Measurements from ENCODE around the gene ABHD6. TPM values are rescaled to one million over a fixed set of nuclear protein-coding genes. Genes with fewer than 3 reads are reported as not detected.

The ABHD6 gene
- total RNA-seq, 1 donor from 2014 or later: 3.0 TPM

DNA sequence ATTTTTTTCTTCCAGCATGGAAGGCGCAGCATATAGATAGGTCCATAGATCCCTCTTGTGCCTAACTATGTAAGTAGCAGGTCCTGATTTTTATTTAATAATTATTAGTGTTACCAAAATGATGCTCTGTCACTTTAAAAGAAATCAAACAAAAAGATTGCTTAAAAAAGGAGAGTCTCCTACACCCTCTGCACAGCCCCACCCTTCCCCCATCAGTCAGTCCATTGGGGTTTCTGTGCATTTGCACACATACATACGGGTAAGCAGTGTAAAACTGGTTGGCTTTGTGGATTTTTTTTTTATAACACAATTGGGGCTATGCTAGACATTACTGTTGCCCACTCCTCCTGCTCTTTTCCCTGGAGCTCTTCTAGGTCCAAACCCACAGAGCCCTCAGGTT is 61.5 kb downstream of the ABHD6 start:
- H3K4me1 Mint-ChIP-seq (ENCODE audit: unreplicated experiment): peaks cover 6% of the 10 kb centered on the region
- H3K27ac Mint-ChIP-seq (ENCODE audit: unreplicated experiment): no peak overlapping the region
- H3K36me3 Mint-ChIP-seq (ENCODE audit: low read depth, unreplicated experiment): no peaks in the 10 kb centered on the region
- no peak for DNase-seq (ENCODE audit: low spot score)
- peaks cover 2% of the 10 kb centered on the region for H3K27me3 Mint-ChIP-seq (ENCODE audit: unreplicated experiment)
- H3K4me3 Mint-ChIP-seq (ENCODE audit: unreplicated experiment): no peak overlapping the region
- TF ChIP-seq, protein P1, sequence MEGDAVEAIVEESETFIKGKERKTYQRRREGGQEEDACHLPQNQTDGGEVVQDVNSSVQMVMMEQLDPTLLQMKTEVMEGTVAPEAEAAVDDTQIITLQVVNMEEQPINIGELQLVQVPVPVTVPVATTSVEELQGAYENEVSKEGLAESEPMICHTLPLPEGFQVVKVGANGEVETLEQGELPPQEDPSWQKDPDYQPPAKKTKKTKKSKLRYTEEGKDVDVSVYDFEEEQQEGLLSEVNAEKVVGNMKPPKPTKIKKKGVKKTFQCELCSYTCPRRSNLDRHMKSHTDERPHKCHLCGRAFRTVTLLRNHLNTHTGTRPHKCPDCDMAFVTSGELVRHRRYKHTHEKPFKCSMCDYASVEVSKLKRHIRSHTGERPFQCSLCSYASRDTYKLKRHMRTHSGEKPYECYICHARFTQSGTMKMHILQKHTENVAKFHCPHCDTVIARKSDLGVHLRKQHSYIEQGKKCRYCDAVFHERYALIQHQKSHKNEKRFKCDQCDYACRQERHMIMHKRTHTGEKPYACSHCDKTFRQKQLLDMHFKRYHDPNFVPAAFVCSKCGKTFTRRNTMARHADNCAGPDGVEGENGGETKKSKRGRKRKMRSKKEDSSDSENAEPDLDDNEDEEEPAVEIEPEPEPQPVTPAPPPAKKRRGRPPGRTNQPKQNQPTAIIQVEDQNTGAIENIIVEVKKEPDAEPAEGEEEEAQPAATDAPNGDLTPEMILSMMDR (IDR thresholded peaks at IDR 0.05; ENCODE audit: unreplicated experiment): no peak
- H3K9me3 Mint-ChIP-seq (ENCODE audit: unreplicated experiment): no peaks in the 10 kb centered on the region

DNA sequence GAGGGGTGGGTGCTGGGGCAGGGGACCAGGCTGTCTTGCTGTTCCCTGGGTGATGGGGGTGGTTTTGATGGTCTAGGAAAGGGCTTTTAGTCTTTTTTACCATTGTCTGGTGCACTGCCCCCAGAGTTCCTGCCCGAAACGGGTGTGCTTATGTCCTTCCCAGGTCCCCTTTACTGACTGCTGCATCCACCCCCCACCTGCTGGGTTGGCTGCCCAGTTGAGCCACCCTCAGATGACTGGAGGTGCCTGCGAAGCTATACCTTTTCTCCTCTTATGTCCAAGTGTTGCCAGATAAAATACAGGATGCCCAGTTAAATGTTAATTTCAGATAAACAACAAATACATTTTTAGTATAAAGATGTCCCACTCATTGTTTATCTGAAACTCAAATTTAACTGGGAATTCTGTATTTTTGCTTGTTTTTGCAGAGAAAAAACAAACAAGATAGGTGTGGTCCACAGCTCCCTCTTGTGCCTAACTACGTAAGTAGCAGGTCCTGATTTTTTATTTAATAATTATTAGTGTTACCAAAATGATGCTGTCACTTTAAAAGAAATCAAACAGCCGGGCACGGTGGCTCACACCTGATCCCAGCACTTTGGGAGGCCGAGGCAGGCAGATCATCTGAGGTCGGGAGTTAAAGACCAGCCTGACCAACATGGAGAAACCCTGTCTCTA is 62.4 kb downstream of the ABHD6 start:
- Mint-ChIP-seq H3K9me3 (ENCODE audit: unreplicated experiment) (no peaks in the 10 kb centered on the region), H3K27ac (ENCODE audit: unreplicated experiment) (no peak overlapping the region)

DNA sequence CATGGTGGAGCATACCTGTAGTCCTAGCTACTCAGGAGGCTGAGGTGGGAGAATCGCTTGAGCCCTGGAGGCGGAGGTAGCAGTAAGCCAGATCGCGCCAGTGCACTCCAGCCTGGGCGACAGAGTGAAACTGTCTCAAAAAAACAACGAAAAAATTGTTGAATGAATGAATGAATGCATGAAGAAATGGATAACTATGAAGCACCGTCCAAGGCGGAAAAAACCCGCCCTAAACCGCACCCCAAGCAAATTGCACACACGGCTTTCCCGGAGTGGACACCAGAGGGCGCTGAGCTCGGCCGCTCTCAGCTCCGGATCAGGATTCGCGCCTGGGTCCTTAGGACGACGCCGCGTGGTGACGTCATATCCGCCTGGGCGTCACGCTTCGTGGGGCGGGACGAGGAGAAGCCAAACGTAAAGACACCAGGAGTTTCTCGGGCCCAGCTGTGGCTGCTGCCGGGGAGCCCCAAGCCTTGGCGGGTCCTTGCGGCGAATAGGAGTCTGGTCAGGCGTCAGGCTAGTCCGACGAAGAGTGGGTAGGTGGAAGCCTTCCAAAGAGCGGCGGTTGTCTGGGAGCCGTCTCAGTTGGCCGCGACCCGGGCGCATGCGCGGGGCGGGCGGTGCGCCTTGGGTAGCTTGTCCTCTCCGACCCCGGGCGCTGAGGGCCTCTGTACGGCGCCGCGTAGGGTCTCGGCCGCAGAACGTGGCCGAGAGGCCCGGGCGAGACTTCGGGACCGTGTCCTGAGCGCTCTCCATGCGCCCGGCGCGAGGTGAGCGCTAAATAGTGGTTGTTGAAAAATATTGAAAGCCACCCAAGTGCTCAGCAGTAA is 68.5 kb downstream of the ABHD6 start, which contains the start of the genes HTD2 and RPP14:
TSS of gene HTD2 (plus strand) at position 639 of the 830 bp plus-strand sequence. CDS start 11,094 bp downstream, outside the sequence.
TSS of gene RPP14 (plus strand) at position 364 of the 830 bp plus-strand sequence. CDS start 4,085 bp downstream, outside the sequence.
- peaks cover 13% of the 10 kb centered on the region for H3K4me1 Mint-ChIP-seq (ENCODE audit: unreplicated experiment)
- TF ChIP-seq, protein P1 (IDR thresholded peaks at IDR 0.05; ENCODE audit: unreplicated experiment): peak; percentile 93
- peak; percentile 98 for DNase-seq (ENCODE audit: low spot score)
- H3K9me3 Mint-ChIP-seq (ENCODE audit: unreplicated experiment): no peaks in the 10 kb centered on the region
- peaks cover 12% of the 10 kb centered on the region for H3K36me3 Mint-ChIP-seq (ENCODE audit: low read depth, unreplicated experiment)
- peak within 1 kb of the TSS; percentile 99 for H3K27ac Mint-ChIP-seq (ENCODE audit: unreplicated experiment)
- H3K4me3 Mint-ChIP-seq (ENCODE audit: unreplicated experiment): peak within 1 kb of the TSS; percentile 96
- H3K27me3 Mint-ChIP-seq (ENCODE audit: unreplicated experiment): peaks cover 8% of the 10 kb centered on the region

More for the DNA sequence above, 62.4 kb downstream of the ABHD6 start:
- Mint-ChIP-seq H3K4me1 (ENCODE audit: unreplicated experiment) (peaks cover 6% of the 10 kb centered on the region), H3K27me3 (ENCODE audit: unreplicated experiment) (peaks cover 3% of the 10 kb centered on the region), H3K4me3 (ENCODE audit: unreplicated experiment) (no peak overlapping the region), H3K36me3 (ENCODE audit: low read depth, unreplicated experiment) (no peaks in the 10 kb centered on the region)
- DNase-seq (ENCODE audit: low spot score): no peak
- TF ChIP-seq, protein P1 (IDR thresholded peaks at IDR 0.05; ENCODE audit: unreplicated experiment): peak; percentile 64

DNA sequence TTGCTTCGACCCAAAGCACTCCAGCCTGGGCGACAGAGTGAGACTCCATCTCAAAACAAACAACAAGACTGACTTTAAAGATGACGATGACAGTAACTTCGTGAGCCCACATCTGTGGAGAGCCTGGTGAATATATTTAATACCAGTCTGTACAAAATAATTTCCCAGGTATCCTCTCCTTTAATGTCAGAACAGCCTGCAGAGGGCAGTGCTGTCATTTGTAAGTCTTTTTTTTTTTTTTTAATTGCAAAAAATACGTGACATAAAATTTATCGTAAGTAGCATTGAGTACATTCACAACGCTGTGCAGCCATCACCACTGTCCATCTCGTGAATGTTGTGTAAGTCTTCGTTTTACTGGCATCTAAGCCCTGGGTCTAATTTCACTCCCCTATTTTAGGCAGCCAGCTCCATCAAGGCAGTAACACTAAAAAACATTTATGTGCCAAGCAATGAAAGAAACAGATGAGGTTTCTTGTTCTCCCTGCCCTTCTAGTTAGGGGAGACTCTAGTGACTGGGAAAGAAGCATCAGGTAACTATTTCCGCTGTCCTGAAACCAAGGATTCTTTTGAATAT is 70.1 kb downstream of the ABHD6 start:
- peaks cover 8% of the 10 kb centered on the region for H3K27me3 Mint-ChIP-seq (ENCODE audit: unreplicated experiment)
- no peaks in the 10 kb centered on the region for H3K9me3 Mint-ChIP-seq (ENCODE audit: unreplicated experiment)
- H3K27ac Mint-ChIP-seq (ENCODE audit: unreplicated experiment): no peak overlapping the region
- H3K36me3 Mint-ChIP-seq (ENCODE audit: low read depth, unreplicated experiment): peaks cover 20% of the 10 kb centered on the region
- peaks cover 13% of the 10 kb centered on the region for H3K4me1 Mint-ChIP-seq (ENCODE audit: unreplicated experiment)
- TF ChIP-seq, protein P1 (IDR thresholded peaks at IDR 0.05; ENCODE audit: unreplicated experiment): peak; percentile 62
- DNase-seq (ENCODE audit: low spot score): peak; percentile 22
- peak overlapping the region; percentile 96 for H3K4me3 Mint-ChIP-seq (ENCODE audit: unreplicated experiment)
